Parathyroid adenoma (tissue), 2 donors: Measurements from ENCODE around the gene CNOT2.
"Not testable (repeated sequence)": the region's sequence is repeated elsewhere in the genome, so short reads cannot be mapped to it uniquely, and the experiment has no call there.

Experiments
- H2AFZ ChIP-seq: fragments of 300-600 bp; sonication (generic); one replicate; pipeline ENCODE4 v1.7.0; 2017; ENCODE audit warnings: antibody characterized with exemption, mild to moderate bottlenecking
- H3K27ac ChIP-seq: fragments of 300-600 bp; sonication (generic); one replicate; pipeline ENCODE4 v1.7.0; 2017
- H3K27me3 ChIP-seq: fragments of 300-600 bp; sonication (generic); one replicate; pipeline ENCODE4 v1.7.0; 2017; ENCODE audit warnings: low read length; ENCODE audit not compliant: control insufficient read depth, insufficient read depth
- H3K36me3 ChIP-seq: fragments of 300-600 bp; sonication (generic); one replicate; pipeline ENCODE4 v1.7.0; 2017; ENCODE audit warnings: low read length; ENCODE audit not compliant: control insufficient read depth, insufficient read depth
- H3K4me1 ChIP-seq: fragments of 300-600 bp; sonication (generic); one replicate; pipeline ENCODE4 v1.7.0; 2017; ENCODE audit warnings: control low read depth
- H3K4me2 ChIP-seq: fragments of 300-600 bp; sonication (generic); one replicate; pipeline ENCODE4 v1.7.0; 2017; ENCODE audit warnings: low read length
- H3K4me3 ChIP-seq: fragments of 300-600 bp; sonication (generic); one replicate; pipeline ENCODE4 v1.7.0; 2017; ENCODE audit warnings: low read depth, low read length
- H3K79me2 ChIP-seq: fragments of 300-600 bp; sonication (generic); one replicate; pipeline ENCODE4 v1.7.0; 2017; ENCODE audit warnings: control low read depth
- H3K9ac ChIP-seq: fragments of 300-600 bp; sonication (generic); one replicate; pipeline ENCODE4 v1.7.0; 2017; ENCODE audit warnings: mild to moderate bottlenecking
- H3K9me3 ChIP-seq: fragments of 300-600 bp; sonication (generic); one replicate; pipeline ENCODE4 v1.7.0; 2017; ENCODE audit warnings: low read length; ENCODE audit not compliant: control insufficient read depth
- TF ChIP-seq, protein P1 (sequence below): fragments of 300-600 bp; sonication (generic); IDR thresholded peaks from one replicate; pipeline ENCODE4 v1.7.0; 2017; ENCODE audit warnings: antibody characterized with exemption, mild to moderate bottlenecking
- donor health status: primary hyperparathyroidism.

CNOT2 gene

DNA sequence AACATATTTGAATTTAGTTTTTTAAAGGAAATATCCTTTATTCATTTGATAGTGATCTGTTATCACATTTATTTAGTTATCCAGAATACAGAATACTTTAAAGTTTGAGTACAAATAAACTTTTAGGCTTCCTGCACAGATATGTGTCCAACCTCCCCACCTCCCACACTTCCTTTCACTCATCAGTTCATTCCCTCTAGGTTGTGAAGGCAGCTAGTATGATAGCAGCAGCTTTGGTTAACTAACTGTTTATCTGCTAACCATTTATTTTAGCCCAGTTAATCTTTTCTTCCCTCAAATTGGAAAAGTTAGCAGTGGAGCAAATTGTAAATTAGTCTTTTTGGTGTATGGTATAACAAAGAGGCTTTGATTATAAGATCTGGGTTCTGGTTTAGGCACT, 35.7 kb downstream of the CNOT2 start:
- Histone ChIP-seq H3K36me3 (no peaks in the 10 kb centered on the region), H3K4me2 (no peak overlapping the region), H3K9ac (no peak overlapping the region), H2AFZ (no peak overlapping the region), H3K4me3 (no peak overlapping the region), H3K27ac (no peak overlapping the region), H3K9me3 (no peaks in the 10 kb centered on the region), H3K27me3 (no peaks in the 10 kb centered on the region), H3K79me2 (peaks cover 12% of the 10 kb centered on the region), H3K4me1 (no peaks in the 10 kb centered on the region)
- TF ChIP-seq, protein P1, sequence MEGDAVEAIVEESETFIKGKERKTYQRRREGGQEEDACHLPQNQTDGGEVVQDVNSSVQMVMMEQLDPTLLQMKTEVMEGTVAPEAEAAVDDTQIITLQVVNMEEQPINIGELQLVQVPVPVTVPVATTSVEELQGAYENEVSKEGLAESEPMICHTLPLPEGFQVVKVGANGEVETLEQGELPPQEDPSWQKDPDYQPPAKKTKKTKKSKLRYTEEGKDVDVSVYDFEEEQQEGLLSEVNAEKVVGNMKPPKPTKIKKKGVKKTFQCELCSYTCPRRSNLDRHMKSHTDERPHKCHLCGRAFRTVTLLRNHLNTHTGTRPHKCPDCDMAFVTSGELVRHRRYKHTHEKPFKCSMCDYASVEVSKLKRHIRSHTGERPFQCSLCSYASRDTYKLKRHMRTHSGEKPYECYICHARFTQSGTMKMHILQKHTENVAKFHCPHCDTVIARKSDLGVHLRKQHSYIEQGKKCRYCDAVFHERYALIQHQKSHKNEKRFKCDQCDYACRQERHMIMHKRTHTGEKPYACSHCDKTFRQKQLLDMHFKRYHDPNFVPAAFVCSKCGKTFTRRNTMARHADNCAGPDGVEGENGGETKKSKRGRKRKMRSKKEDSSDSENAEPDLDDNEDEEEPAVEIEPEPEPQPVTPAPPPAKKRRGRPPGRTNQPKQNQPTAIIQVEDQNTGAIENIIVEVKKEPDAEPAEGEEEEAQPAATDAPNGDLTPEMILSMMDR, result no peak

DNA sequence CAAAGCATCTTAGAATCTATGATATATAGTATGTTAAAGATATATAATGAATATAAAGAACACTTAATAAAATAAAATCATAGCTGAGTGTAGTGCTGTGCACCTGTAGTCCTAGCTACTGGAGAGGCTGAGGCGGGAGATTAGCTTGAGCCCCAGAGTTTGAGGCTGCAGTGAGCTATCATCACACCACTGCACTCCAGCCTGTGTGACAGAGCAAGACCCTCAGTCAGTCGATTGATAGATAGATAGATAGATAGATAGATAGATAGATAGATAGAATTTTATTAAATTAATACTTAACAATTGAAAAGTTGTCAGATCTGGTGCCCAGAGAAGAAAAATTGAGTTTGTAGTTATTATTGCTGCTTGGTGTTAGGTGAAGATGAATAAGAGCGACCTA, 40.0 kb downstream of the CNOT2 start:
- Histone ChIP-seq H3K36me3 (no peaks in the 10 kb centered on the region), H3K27ac (no peak overlapping the region), H3K4me2 (no peak overlapping the region), H3K4me1 (no peaks in the 10 kb centered on the region), H3K9ac (no peak overlapping the region), H3K27me3 (no peaks in the 10 kb centered on the region), H3K79me2 (peaks cover 19% of the 10 kb centered on the region), H3K9me3 (no peaks in the 10 kb centered on the region), H3K4me3 (no peak overlapping the region), H2AFZ (no peak overlapping the region)
- TF ChIP-seq, protein P1, result no peak

DNA sequence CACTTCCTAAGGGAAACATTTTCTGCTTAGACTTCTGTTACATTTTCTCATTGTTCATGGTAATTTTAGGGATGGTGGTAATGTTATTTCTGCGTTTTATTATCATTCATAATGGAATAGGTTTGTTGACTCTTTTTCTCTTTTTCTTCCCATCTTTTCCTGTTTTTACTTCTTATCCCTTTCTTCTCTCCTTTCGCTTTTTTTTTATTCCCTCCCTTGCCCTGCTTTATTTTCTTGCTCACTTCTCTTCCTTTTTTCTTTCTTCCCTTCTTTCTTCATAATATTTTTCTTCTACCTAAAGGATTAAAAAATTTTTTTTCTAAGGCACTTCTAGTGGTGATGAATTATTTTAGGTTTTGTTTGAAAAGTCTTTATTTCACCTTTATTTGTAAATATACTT, 45.6 kb downstream of the CNOT2 start:
- Histone ChIP-seq H3K79me2 (peaks cover 37% of the 10 kb centered on the region), H3K36me3 (no peaks in the 10 kb centered on the region), H3K9ac (no peak overlapping the region), H3K9me3 (no peaks in the 10 kb centered on the region), H3K27ac (no peak overlapping the region), H3K4me2 (no peak overlapping the region), H3K4me3 (no peak overlapping the region), H3K27me3 (no peaks in the 10 kb centered on the region), H3K4me1 (no peaks in the 10 kb centered on the region), H2AFZ (no peak overlapping the region)
- TF ChIP-seq, protein P1, result no peak

DNA sequence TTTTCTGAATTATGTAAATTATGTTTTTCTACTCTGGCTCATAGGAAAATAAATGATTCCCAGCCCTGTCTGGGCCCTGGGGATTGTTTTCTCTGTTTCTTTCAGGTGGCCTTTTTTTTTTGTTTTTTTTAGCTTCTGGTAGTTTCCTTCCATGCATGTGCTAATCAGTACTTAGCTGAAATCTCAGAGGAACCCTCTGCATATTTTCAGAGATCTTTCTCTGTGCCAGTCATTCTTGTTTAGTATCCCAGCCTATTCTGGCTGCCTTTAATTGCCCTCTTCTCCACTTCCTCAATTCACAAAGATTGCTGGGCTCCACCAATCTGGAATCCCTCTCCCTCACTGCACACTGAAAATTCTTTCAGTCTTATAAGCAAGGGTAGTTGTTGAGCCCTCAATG, 46.9 kb downstream of the CNOT2 start:
- no peaks in the 10 kb centered on the region for H3K36me3 ChIP-seq
- TF ChIP-seq, protein P1, result no peak
- no peak overlapping the region for H3K27ac ChIP-seq
- H3K4me3 ChIP-seq, result no peak overlapping the region
- H2AFZ ChIP-seq, result no peak overlapping the region
- H3K79me2 ChIP-seq, result peaks cover 35% of the 10 kb centered on the region
- no peak overlapping the region for H3K9ac ChIP-seq
- H3K4me2 ChIP-seq, result no peak overlapping the region
- no peaks in the 10 kb centered on the region for H3K9me3 ChIP-seq
- no peaks in the 10 kb centered on the region for H3K27me3 ChIP-seq
- H3K4me1 ChIP-seq, result no peaks in the 10 kb centered on the region

DNA sequence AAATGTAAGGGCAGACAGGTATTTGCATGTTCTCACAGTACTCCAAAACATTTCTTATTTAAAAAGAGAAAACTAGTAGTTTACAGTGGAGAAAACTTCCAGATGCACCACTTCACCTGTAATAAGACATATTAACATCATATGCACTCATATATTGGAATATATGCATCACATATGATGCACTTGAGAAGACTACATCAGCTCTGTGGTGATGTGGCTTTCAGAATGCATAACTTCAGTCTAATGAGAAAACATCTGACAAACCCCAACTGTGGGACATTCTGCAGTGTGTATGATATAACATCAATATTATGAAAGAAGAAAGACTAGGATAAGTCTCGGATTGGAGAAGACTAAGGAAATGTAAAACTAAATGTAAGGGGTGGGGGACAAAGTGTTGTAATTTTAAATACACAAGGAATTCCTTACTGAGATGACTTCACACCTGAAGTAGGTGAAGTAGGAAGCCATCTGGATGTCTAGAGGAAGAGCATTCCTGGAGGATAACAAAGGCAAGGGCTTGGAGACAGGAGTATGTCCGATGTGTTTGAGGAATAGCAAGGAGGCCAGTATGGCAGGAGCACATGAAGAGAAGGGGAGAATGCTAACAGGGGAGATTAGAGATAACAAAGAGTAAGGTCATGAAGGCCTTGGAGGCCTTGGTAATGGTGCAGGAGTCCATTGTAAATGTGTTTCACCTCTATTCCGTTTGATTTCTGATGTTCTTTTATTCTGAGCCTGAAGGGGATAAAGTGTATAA, 49.0 kb downstream of the CNOT2 start:
- TF ChIP-seq, protein P1, result no peak
- Histone ChIP-seq H3K27ac (no peak overlapping the region), H3K9ac (no peak overlapping the region), H3K4me2 (no peak overlapping the region), H3K9me3 (no peaks in the 10 kb centered on the region), H3K27me3 (no peaks in the 10 kb centered on the region), H2AFZ (no peak overlapping the region), H3K79me2 (peaks cover 32% of the 10 kb centered on the region), H3K36me3 (no peaks in the 10 kb centered on the region), H3K4me1 (no peaks in the 10 kb centered on the region), H3K4me3 (no peak overlapping the region)

DNA sequence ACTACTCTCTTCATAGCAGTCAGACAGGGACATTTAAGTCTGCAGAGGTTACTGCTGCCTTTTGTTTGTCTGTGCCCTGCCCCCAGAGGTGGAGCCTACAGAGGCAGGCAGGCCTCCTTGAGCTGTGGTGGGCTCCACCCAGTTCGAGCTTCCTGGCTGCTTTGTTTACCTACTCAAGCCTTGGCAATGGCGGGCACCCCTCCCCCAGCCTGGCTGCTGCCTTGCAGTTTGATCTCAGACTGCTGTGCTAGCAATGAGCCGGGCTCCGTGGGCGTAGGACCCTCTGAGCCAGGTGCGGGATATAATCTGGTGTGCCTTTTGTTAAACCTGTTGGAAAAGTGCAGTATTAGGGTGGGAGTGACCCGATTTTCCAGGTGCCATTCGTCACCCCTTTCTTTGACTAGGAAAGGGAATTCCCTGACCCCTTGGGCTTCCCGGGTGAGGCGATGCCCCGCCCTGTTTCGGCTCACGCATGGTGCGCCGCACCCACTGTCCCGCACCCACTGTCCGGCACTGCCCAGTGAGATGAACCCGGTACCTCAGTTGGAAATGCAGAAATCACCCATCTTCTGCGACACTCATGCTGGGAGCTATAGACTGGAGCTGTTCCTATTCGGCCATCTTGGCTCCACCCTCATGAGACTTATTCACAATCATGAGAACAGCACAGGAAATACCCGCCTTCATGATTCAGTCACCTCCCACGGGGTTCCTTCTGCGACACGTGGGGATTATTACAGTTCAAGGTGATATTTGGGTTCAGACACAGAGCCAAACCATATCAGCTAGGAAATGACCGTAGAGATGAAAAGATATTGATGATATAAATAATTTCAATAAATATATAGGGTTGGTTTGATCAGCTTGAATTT, 61.7 kb downstream of the CNOT2 start:
- H3K27me3 ChIP-seq, H3K27ac ChIP-seq, H3K9me3 ChIP-seq, H3K9ac ChIP-seq, H3K79me2 ChIP-seq, H3K4me2 ChIP-seq, H2AFZ ChIP-seq, H3K4me1 ChIP-seq, H3K4me3 ChIP-seq, H3K36me3 ChIP-seq: not testable (repeated sequence)
